NK-92 treated with Interleukin-12 subunit alpha and Interleukin-12 subunit beta, amount 100 ng/mL, for 24 hours (cell line): ENCODE data around the gene RPP21.

Source experiments
- DNase-seq: peaks from one replicate; lab custom pipeline; 2025; lab: John Stamatoyannopoulos, UW

Gene RPP21

GRCh38 chr6:30380464-30380863, 35.5 kb downstream of the RPP21 start:
- no peak for DNase-seq

GRCh38 chr6:30386166-30386565, 41.2 kb downstream of the RPP21 start:
- no peak for DNase-seq

DNA sequence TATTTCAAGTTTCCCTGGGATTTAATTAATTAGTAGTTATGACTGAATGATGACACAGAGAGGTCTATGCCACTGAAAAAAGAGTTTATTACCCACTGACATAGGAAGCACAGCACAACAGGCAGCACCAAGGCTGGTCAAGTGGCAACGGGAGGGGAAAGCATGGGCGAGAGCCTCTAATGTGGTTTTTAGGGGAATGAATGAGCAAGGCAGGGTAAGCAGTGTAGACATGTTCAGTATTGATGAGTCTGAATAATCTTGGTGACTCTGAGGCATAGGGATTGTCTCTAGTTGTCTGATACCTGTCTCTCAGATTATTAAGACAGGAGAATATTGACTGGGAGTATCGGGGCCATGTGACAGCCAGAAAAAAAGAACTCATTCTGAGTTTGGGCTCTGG, 46.3 kb downstream of the RPP21 start:
- no peak for DNase-seq

DNA sequence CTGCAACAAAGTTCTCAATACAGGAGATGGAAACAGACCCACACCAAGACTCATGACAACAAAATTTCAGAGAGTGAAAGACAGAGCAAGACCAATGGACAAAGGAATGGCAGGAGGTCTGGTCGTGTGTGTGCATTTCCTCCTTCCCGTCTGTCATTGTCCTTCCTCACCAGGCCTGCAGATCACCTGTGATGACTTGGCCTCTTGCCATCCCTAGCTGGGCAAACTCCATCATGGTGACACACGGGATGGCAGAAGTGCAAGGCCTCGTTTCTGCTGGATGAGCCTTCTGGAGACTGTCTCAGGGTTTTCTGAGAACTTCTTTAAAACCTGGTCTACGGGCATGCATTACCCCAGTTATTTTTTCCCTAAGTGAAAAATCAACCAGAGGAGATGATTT, 49.2 kb downstream of the RPP21 start:
- DNase-seq: no peak
